Stomach smooth muscle (tissue), 2 donors: ENCODE measurements around the gene SLC16A9.
"Not testable (repeated sequence)": the region's sequence is repeated elsewhere in the genome, so short reads cannot be mapped to it uniquely, and the experiment has no call there.

ENCODE experiments used
- H3K27ac ChIP-seq: one replicate; pipeline ENCODE4 v1.7.0; 2013; ENCODE audit warnings: mild to moderate bottlenecking, low read length, inconsistent platforms
- H3K27me3 ChIP-seq, 2 donors: one replicate each; pipeline ENCODE4 v1.7.0; 2013; ENCODE audit warnings: low read length in 2 of 2; ENCODE audit not compliant: insufficient read depth in 2 of 2, control insufficient read depth in 1 of 2
- H3K36me3 ChIP-seq, 2 donors: one replicate each; pipeline ENCODE4 v1.7.0; 2013; ENCODE audit warnings: low read length in 2 of 2; ENCODE audit not compliant: control insufficient read depth in 2 of 2, insufficient read depth in 2 of 2
- H3K4me1 ChIP-seq: one replicate; pipeline ENCODE4 v1.7.0; 2013; ENCODE audit warnings: low read length; ENCODE audit not compliant: control insufficient read depth, insufficient read depth
- H3K4me3 ChIP-seq, 2 donors: one replicate each; pipeline ENCODE4 v1.7.0; 2013; ENCODE audit warnings: low read length in 2 of 2
- H3K9ac ChIP-seq, 2 donors: one replicate each; pipeline ENCODE4 v1.7.0; 2013; ENCODE audit warnings: low read length in 2 of 2, mild to moderate bottlenecking in 1 of 2
- H3K9me3 ChIP-seq, 2 donors: one replicate each; pipeline ENCODE4 v1.7.0; 2013; ENCODE audit warnings: low read length in 2 of 2; ENCODE audit not compliant: control insufficient read depth in 2 of 2
- donor health status: healthy.
- donor health status: Pancreatic carcinoma.

SLC16A9 gene

GRCh38 chr10:59741583-59741982 lies 31.9 kb upstream of the SLC16A9 start:
- Histone ChIP-seq H3K4me1 (no peaks in the 10 kb centered on the region), H3K9ac (no peak overlapping the region), H3K36me3 (no peaks in the 10 kb centered on the region), H3K27ac (no peak overlapping the region), H3K4me3 (no peak overlapping the region), H3K27me3 (no peaks in the 10 kb centered on the region), H3K9me3 (no peaks in the 10 kb centered on the region)

- no peaks in the 10 kb centered on the region for H3K9me3 ChIP-seq
- H3K27me3 ChIP-seq: no peaks in the 10 kb centered on the region
- no peaks in the 10 kb centered on the region for H3K4me1 ChIP-seq
- no peak overlapping the region for H3K27ac ChIP-seq
- H3K36me3 ChIP-seq: no peaks in the 10 kb centered on the region
- no peak overlapping the region for H3K9ac ChIP-seq
- no peak overlapping the region for H3K4me3 ChIP-seq
Measured at GRCh38 chr10:59741048-59741447, 31.4 kb upstream of the SLC16A9 start.

DNA sequence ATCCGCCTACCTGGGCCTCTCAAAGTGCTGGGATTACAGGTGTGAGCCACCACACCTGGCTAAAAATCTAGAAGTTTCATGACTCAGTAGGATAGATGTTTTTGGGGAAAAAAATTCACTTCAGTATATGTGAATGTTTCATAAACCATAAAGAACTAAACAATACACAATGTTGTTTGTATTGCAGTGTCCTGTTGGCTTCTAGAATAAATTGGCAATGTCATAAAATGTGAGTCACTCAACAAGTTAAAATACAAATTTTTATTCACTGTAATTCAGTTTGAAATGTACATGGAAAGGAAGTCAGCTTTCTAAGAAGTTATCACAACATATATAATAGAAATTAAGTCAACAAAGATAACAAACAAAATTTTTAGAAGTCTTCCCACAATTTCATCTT lies 27.1 kb upstream of the SLC16A9 start:
- H3K9ac ChIP-seq: no peak overlapping the region
- no peaks in the 10 kb centered on the region for H3K9me3 ChIP-seq
- H3K4me1 ChIP-seq: no peaks in the 10 kb centered on the region
- H3K36me3 ChIP-seq: no peaks in the 10 kb centered on the region
- no peak overlapping the region for H3K4me3 ChIP-seq
- H3K27me3 ChIP-seq: no peaks in the 10 kb centered on the region
- no peak overlapping the region for H3K27ac ChIP-seq

DNA sequence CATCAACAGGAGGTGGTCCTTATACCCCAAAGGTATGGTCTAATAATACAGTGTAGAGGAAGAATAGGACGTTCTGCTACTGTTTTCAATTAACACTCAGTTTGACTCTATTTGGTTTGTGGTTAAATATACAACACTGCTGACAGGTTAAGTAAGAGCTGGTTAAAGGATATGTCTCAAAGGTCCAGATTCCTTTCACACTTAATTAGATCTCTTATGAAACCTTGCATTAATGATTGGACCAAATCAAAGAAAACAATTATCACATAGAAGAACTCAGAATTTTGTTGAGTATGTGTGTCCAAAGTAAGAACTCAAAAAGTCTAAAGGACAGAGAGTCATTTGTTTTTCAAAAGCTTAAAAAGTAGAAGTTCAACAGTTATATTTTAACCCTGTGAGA lies 25.6 kb upstream of the SLC16A9 start:
- no peaks in the 10 kb centered on the region for H3K9me3 ChIP-seq
- no peak overlapping the region for H3K9ac ChIP-seq
- no peaks in the 10 kb centered on the region for H3K27me3 ChIP-seq
- H3K27ac ChIP-seq: no peak overlapping the region
- H3K4me3 ChIP-seq: no peak overlapping the region
- no peaks in the 10 kb centered on the region for H3K36me3 ChIP-seq
- no peaks in the 10 kb centered on the region for H3K4me1 ChIP-seq

DNA sequence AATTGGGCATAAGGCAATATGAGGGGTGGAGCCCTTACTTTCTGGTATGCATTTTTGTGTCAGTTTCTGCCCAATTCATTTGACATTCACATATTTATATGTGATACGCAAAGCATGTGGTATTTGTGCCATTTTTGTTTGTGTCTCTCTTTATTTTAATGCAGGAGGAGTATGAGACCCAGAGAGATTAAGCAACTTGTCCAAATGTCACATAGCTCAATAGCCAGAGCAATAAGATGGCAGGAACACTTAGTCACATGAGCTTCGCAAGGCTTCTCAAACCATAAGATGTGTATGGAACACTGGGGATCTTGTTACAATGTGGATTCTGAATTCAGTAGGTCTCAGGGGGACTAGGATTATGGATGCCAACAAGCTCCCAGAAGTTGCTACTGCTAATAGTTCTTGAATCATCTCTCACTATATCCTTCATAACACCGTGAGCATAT lies 24.4 kb upstream of the SLC16A9 start:
- no peaks in the 10 kb centered on the region for H3K36me3 ChIP-seq
- no peak overlapping the region for H3K9ac ChIP-seq
- H3K4me1 ChIP-seq: no peaks in the 10 kb centered on the region
- no peaks in the 10 kb centered on the region for H3K27me3 ChIP-seq
- H3K27ac ChIP-seq: no peak overlapping the region
- no peak overlapping the region for H3K4me3 ChIP-seq
- no peaks in the 10 kb centered on the region for H3K9me3 ChIP-seq

GRCh38 chr10:59733321-59734013 lies 23.8 kb upstream of the SLC16A9 start:
- H3K9ac ChIP-seq, H3K27ac ChIP-seq, H3K4me3 ChIP-seq, H3K9me3 ChIP-seq, H3K36me3 ChIP-seq, H3K4me1 ChIP-seq, H3K27me3 ChIP-seq: not testable (repeated sequence)

DNA sequence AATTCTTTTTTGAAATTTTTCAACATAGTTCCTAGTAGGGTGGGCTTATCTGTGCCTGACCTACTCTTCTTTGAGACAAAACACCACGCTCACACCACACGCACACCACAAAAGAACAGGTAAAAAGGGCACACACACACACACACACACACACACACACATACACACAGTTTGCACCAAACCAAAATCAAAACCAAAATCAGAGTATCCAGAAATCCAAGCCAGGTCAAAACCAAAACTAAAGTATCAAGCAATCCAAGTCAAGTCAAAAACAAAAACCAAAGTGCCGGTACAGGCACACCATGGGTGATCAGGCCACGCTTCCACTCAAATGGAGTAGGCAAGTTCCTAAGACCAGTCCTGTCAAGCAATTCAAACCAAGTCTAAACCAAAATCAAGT lies 23.2 kb upstream of the SLC16A9 start:
- H3K36me3 ChIP-seq, H3K9me3 ChIP-seq, H3K27ac ChIP-seq, H3K27me3 ChIP-seq, H3K4me3 ChIP-seq, H3K9ac ChIP-seq, H3K4me1 ChIP-seq: not testable (repeated sequence)

GRCh38 chr10:59729167-59729566 lies 19.5 kb upstream of the SLC16A9 start:
- not testable (repeated sequence) for H3K4me1 ChIP-seq, H3K36me3 ChIP-seq, H3K9ac ChIP-seq, H3K4me3 ChIP-seq, H3K27ac ChIP-seq, H3K27me3 ChIP-seq, H3K9me3 ChIP-seq

DNA sequence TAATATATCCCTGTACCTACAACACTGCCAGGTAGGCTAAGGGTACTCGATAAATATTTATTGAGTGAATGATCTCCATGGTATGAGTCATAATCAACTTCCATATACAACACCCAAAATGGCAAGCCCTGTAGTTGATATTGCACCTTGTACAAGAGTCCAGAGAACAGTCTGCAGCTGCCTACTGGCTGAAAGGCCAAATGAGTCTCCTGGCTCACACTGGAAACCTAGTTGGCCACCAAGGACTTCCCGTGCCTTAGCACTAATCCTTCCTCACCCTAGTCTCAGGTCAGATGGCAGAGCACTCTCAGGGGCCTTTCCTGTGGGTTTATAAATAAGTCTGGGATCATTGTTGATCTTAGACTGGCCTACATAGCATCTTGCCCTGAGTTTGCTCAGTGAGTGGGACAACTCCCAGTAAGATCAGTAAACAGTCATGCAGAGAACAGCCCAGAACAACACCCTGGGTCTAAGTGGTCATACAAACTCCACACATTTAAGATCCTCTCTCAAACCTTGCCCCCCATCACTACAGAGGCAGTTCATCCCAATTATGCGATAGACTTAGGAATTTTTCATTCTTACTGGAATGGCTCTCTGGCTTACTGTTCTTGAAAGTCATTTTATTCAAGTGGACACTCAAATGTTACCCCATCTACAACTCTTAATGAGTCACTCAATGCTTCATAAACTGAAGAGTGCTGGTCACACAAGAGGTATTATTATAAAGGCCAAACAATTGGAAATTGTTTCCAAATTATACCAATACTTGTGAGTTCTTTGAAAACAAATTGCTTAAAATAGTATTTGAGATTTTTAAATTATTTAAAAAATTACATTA lies 14.7 kb upstream of the SLC16A9 start:
- Histone ChIP-seq H3K4me3 (no peak overlapping the region), H3K4me1 (no peaks in the 10 kb centered on the region), H3K9ac (no peak overlapping the region), H3K36me3 (no peaks in the 10 kb centered on the region), H3K9me3 (no peaks in the 10 kb centered on the region), H3K27ac (no peak overlapping the region), H3K27me3 (no peaks in the 10 kb centered on the region)

GRCh38 chr10:59720377-59720776 lies 10.7 kb upstream of the SLC16A9 start:
- Histone ChIP-seq H3K27me3 (no peaks in the 10 kb centered on the region), H3K27ac (no peak overlapping the region), H3K9me3 (no peaks in the 10 kb centered on the region), H3K4me3 (no peak overlapping the region), H3K36me3 (no peaks in the 10 kb centered on the region), H3K9ac (no peak overlapping the region), H3K4me1 (no peaks in the 10 kb centered on the region)

- H3K4me3 ChIP-seq: no peak overlapping the region
- no peak overlapping the region for H3K9ac ChIP-seq
- H3K9me3 ChIP-seq: no peaks in the 10 kb centered on the region
- H3K36me3 ChIP-seq: no peaks in the 10 kb centered on the region
- no peaks in the 10 kb centered on the region for H3K27me3 ChIP-seq
- no peak overlapping the region for H3K27ac ChIP-seq
- H3K4me1 ChIP-seq: no peaks in the 10 kb centered on the region
Measured at GRCh38 chr10:59719374-59719773, 9.7 kb upstream of the SLC16A9 start.
